Esophagus muscularis mucosa (tissue), 4 donors: Measurements from ENCODE around the gene GTF2I. TPM values are rescaled to one million over a fixed set of nuclear protein-coding genes. Genes with fewer than 3 reads are reported as not detected.
A peak's percentile ranks its signal among the peaks of the same experiment; 100 is the strongest.

Experiments used
- DNase-seq: peaks from one replicate; pipeline ENCODE4 v3.0.0-alpha.2; 2017; ENCODE audit errors: extremely low spot score
- H3K27ac ChIP-seq, 4 donors: fragments of 200-600 bp; sonication (generic); replicated peaks in 1 of 4; 1 replicate in 3 of 4; 2 replicates in 1 of 4; pipeline ENCODE4 v1.5.1; 2016 to 2019; ENCODE audit warnings: mild to moderate bottlenecking in 1 of 4
- H3K27me3 ChIP-seq, 4 donors: fragments of 200-600 bp; sonication (generic); one replicate each; pipeline versions ENCODE4 v1.5.1 to v1.6.0; 2016 to 2019
- H3K36me3 ChIP-seq, 4 donors: fragments of 200-600 bp; sonication (generic); one replicate each; pipeline ENCODE4 v1.5.1; 2016 to 2019
- H3K4me1 ChIP-seq, 4 donors: fragments of 200-600 bp; sonication (generic); one replicate each; pipeline ENCODE4 v1.5.1; 2016 to 2019
- H3K4me3 ChIP-seq, 4 donors: fragments of 200-600 bp; sonication (generic); 1 replicate in 2 of 4; 2 replicates in 2 of 4; pipeline ENCODE4 v1.5.1; 2016 to 2019; ENCODE audit warnings: mild to moderate bottlenecking in 4 of 4, moderate library complexity in 1 of 4
- H3K9me3 ChIP-seq, 4 donors: fragments of 200-600 bp; sonication (generic); 1 replicate in 3 of 4; 2 replicates in 1 of 4; pipeline ENCODE4 v1.5.1; 2016 to 2019
- EP300 ChIP-seq: sonication (generic); formaldehyde crosslinking; IDR thresholded peaks from one replicate; pipeline ENCODE4 v1.6.1; 2017; ENCODE audit warnings: antibody characterized with exemption
- POLR2A ChIP-seq: fragments of 450-650 bp; IDR thresholded peaks from one replicate; pipeline ENCODE4 v1.6.1; 2017; ENCODE audit warnings: antibody characterized with exemption, moderate library complexity, mild to moderate bottlenecking, low read depth
- POLR2AphosphoS5 ChIP-seq, 2 donors: sonication (generic); formaldehyde crosslinking; IDR thresholded peaks; one replicate each; pipeline ENCODE4 v1.6.1; 2017; ENCODE audit warnings: antibody characterized with exemption in 2 of 2
- WGBS: methylation state at CpG from one replicate; pipeline ENCODE4 v1.1.5; 2018; 5-methylcytosine and 5-hydroxymethylcytosine counted together
- intact Hi-C: fragments of 100-400 bp; cut with DNase I; formaldehyde crosslinking; loops from one replicate; pipeline ENCODE4 v1.15.1; 2023
- total RNA-seq, 4 donors: library from RNA; depleted of rRNA; stranded (reverse); fragments of >200 nt; gene quantifications; one replicate each; pipeline versions ENCODE4 v1.1.0 to v1.2.1, GENCODE V29; 2016
- TF ChIP-seq, protein P1 (sequence below), 3 experiments: fragments of 200-600 bp in 2 of 3; fragments of 450-650 bp in 1 of 3; sonication (generic) in 2 of 3; IDR thresholded peaks; one replicate each; pipeline ENCODE4 v1.5.1; 2017 to 2019; ENCODE audit warnings: antibody characterized with exemption in 3 of 3, mild to moderate bottlenecking in 2 of 3, moderate library complexity in 1 of 3

Gene GTF2I
- total RNA-seq, 4 donors from 2014 or later, result 101 to 169 (median 136) TPM

DNA sequence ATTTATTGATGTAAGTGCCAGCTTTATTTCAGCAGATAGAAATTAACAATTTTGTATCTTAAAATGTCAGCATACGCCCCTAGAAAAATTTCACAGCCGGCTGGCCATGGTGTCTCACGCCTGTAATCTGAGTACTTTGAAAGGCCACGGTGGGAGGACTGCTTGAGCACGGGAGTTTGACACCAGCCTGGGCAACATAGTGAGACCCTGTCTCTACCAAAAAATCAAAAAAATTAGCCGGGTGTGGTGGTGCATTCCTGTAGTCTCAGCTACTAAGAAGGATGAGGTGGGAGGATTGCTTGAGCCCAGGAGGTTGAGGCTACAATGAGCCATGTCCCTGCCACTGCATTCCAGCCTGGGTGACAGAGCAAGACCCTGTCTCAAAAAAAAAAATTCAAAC, 14.1 kb downstream of the GTF2I start:
- Histone ChIP-seq H3K36me3 (peaks cover 0 to 14% (median 6%) of the 10 kb centered on the region in 4 donors), H3K9me3 (no peaks in the 10 kb centered on the region), H3K4me3 (no peak overlapping the region), H3K27ac (peak overlapping the region in 3 of 4 donors; percentile 6 to 50 (median 18)), H3K27me3 (no peaks in the 10 kb centered on the region), H3K4me1 (peaks cover 34 to 65% (median 58%) of the 10 kb centered on the region in 4 donors)
- TF ChIP-seq, protein P1, sequence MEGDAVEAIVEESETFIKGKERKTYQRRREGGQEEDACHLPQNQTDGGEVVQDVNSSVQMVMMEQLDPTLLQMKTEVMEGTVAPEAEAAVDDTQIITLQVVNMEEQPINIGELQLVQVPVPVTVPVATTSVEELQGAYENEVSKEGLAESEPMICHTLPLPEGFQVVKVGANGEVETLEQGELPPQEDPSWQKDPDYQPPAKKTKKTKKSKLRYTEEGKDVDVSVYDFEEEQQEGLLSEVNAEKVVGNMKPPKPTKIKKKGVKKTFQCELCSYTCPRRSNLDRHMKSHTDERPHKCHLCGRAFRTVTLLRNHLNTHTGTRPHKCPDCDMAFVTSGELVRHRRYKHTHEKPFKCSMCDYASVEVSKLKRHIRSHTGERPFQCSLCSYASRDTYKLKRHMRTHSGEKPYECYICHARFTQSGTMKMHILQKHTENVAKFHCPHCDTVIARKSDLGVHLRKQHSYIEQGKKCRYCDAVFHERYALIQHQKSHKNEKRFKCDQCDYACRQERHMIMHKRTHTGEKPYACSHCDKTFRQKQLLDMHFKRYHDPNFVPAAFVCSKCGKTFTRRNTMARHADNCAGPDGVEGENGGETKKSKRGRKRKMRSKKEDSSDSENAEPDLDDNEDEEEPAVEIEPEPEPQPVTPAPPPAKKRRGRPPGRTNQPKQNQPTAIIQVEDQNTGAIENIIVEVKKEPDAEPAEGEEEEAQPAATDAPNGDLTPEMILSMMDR (IDR thresholded peaks at IDR 0.05), result no peak
- TF ChIP-seq EP300 (no peak), POLR2AphosphoS5 (IDR thresholded peaks at IDR 0.05) (no peak), POLR2A (no peak)
- DNase-seq, result no peak
- intact Hi-C loops, result no loop called here
- 71% methylated on average over 6 of the region's 6 CpGs for WGBS

DNA sequence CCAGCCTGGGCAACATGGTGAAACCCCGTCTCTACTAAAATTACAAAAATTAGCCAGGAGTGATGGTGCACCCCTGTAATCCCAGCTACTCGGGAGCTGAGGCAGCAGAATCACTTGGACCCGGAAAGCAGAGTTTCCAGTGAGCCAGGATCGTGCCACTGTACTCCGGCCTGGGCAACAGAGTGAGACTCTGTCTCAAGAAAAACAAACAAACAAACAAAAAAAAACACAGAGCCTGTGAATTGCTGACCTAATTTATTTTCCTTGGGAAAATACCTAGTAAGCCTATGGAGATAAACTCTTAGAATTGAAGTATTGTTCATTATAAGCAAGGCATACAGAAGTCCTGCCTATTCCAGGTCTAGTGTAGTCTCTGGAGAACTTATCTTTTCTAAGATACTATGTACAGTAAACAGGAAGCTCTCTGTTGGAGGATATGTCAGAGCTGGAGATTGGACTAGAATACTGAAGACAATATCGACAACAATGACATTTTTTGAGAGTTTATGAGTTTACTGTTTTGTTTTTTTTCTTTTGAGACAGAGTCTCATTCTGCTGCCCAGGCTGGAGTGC, 14.9 kb downstream of the GTF2I start:
- Histone ChIP-seq H3K4me3 (no peak overlapping the region), H3K27me3 (no peaks in the 10 kb centered on the region), H3K36me3 (peaks cover 0 to 8% (median 6%) of the 10 kb centered on the region in 4 donors), H3K27ac (peak overlapping the region in 3 of 4 donors; percentile 6 to 50 (median 18)), H3K9me3 (no peaks in the 10 kb centered on the region), H3K4me1 (peaks cover 41 to 67% (median 59%) of the 10 kb centered on the region in 4 donors)
- no peak for TF ChIP-seq POLR2A
- TF ChIP-seq POLR2AphosphoS5 (IDR thresholded peaks at IDR 0.05), result no peak
- TF ChIP-seq, protein P1 (IDR thresholded peaks at IDR 0.05), result no peak
- TF ChIP-seq EP300, result no peak
- intact Hi-C loops, result no loop called here
- DNase-seq, result no peak
- 67% methylated on average over 6 of the region's 6 CpGs for WGBS

DNA sequence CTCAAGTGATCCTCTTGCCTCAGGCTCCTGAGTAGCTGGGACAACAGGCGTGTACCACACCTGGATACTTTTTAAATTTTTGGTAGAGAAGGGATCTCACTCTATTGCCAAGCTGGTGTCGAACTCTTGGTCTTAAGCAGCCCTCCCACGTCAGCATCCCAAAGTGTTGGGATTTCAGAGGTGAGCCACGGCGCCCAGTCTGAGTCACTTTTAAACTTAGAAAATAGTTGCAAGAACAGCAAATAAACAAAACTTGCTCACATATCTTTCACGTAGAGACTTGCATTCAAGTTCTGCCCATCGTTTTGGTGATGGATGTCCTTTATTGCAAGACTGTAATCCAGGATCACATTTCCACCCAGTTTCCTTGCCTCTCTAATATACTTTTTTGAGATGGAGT, 16.6 kb downstream of the GTF2I start:
- no peaks in the 10 kb centered on the region for H3K9me3 ChIP-seq
- DNase-seq, result no peak
- H3K4me3 ChIP-seq, result no peak overlapping the region
- peaks cover 41 to 58% (median 49%) of the 10 kb centered on the region in 4 donors for H3K4me1 ChIP-seq
- TF ChIP-seq POLR2AphosphoS5 (IDR thresholded peaks at IDR 0.05), result no peak
- TF ChIP-seq POLR2A, result no peak
- TF ChIP-seq EP300, result no peak
- TF ChIP-seq, protein P1 (IDR thresholded peaks at IDR 0.05), result no peak
- H3K27ac ChIP-seq, result no peak overlapping the region
- H3K36me3 ChIP-seq, result peaks cover 0 to 19% (median 6%) of the 10 kb centered on the region in 4 donors
- 79% methylated on average over 7 of the region's 7 CpGs for WGBS
- H3K27me3 ChIP-seq, result no peaks in the 10 kb centered on the region
- intact Hi-C loops, result no loop called here

DNA sequence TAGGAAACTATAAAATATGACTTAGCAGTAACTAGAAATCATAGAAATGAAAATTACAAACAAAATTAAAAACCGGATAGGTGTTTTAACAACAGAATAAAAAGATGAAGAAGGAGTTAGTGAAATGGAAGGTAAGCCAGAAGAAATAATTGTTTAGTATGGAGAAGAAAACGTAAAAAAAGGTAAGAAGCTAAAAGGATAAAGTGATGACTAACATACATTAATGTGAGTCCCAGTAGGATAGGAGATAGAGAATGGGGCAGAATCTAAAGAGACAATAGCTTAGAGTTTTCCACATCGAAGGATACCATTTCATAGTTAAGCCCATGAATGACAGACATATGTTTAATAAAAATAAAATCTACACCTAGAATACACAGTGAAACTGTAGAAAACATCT, 25.3 kb downstream of the GTF2I start:
- TF ChIP-seq, protein P1 (IDR thresholded peaks at IDR 0.05), result no peak
- TF ChIP-seq EP300 (no peak), POLR2A (no peak), POLR2AphosphoS5 (IDR thresholded peaks at IDR 0.05) (no peak)
- H3K27ac ChIP-seq, result no peak overlapping the region
- DNase-seq, result no peak
- 93% methylated on average over 3 of the region's 3 CpGs for WGBS
- intact Hi-C loops, result no loop called here
- peaks cover 0 to 9% (median 0%) of the 10 kb centered on the region in 4 donors for H3K36me3 ChIP-seq
- H3K27me3 ChIP-seq, result no peaks in the 10 kb centered on the region
- no peaks in the 10 kb centered on the region for H3K9me3 ChIP-seq
- no peak overlapping the region for H3K4me3 ChIP-seq
- H3K4me1 ChIP-seq, result peaks cover 0 to 21% (median 12%) of the 10 kb centered on the region in 4 donors

DNA sequence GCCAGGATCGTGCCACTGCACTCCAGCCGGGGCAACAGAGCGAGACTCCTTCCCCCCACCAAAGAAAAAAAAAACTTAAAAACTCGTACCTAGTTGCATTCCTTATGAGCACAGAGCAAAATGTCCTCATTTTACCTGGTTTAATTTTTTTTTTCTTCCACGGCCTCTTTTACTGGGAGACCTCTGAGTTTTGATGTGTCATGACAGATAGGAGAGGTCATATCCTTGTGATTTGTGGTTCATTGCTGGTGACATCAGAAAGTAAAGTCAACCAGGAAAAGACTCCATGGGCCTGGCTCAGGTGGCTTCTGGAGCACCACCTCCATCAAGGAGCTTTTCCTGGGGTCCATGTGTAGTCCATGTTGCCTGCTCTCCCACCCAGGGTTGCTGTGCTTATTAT, 26.3 kb downstream of the GTF2I start:
- Histone ChIP-seq H3K4me1 (peaks cover 0 to 22% (median 13%) of the 10 kb centered on the region in 4 donors), H3K27me3 (no peaks in the 10 kb centered on the region), H3K36me3 (peaks cover 0 to under 1% (median under 1%) of the 10 kb centered on the region in 4 donors), H3K27ac (no peak overlapping the region), H3K9me3 (no peaks in the 10 kb centered on the region), H3K4me3 (no peak overlapping the region)
- intact Hi-C loops, result no loop called here
- WGBS, result 88% methylated on average over 5 of the region's 5 CpGs
- TF ChIP-seq POLR2A, result no peak
- TF ChIP-seq, protein P1 (IDR thresholded peaks at IDR 0.05), result no peak
- TF ChIP-seq EP300, result no peak
- no peak for TF ChIP-seq POLR2AphosphoS5 (IDR thresholded peaks at IDR 0.05)
- no peak for DNase-seq
